Measurements from ENCODE around the gene S100A5.

The S100A5 gene

GRCh38 chr1:153503766-153504165 lies 37.0 kb downstream of the S100A5 start:
- DNase-seq: no peak

GRCh38 chr1:153498746-153499145 lies 42.0 kb downstream of the S100A5 start:
- no peak for DNase-seq

GRCh38 chr1:153495536-153495935 lies 45.2 kb downstream of the S100A5 start:
- DNase-seq: no peak

DNA sequence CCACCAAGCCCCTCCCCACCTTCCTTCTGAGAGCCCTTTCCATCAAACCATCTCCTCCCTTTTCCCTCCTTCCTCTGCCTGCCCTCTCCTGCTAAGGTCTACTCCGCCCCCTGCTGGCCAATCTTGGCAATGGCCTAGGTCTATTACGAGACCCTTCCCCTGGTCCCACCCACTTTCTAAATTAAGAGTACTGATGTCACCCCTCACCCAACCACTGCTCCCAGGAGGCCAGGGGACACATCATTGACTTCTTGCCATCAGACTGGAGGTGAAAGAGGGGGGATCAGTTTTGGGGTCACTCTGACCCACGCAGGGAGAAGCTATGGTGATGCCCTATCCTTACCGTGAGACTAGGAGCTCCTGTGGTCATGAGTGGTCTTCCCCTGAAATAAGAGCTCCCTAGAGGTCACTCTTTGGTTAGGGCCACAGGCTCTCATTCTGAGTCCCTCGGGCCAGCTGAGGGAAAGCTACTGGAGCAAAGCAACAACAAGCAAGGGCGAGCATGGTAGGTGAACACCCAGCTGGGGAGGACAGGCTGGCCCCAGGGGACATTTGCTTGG lies 45.7 kb downstream of the S100A5 start:
- peak; percentile 79 for DNase-seq

GRCh38 chr1:153493343-153493960 lies 47.3 kb downstream of the S100A5 start:
- DNase-seq: no peak

GRCh38 chr1:153490272-153491051 lies 50.3 kb downstream of the S100A5 start:
- DNase-seq: no peak

DNA sequence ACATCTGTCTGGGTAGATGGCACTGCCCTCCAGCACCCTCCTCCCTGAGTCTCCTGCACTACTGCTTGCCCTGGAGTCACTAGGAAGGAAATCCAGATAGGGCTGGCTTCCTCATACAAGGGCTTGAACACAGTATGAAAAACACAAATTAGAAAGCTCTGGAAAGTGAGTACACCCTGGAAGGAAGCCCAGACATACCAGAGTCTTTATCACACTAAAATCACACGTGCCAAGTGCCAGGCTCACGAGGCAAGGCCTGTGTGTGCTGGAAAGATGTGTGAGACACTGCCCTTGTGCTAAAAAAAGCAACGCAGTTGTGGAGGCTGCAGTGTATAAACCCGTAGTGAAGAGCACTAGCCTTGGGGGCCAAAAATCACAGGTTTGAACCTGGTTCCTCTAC lies 52.0 kb downstream of the S100A5 start:
- DNase-seq: no peak

DNA sequence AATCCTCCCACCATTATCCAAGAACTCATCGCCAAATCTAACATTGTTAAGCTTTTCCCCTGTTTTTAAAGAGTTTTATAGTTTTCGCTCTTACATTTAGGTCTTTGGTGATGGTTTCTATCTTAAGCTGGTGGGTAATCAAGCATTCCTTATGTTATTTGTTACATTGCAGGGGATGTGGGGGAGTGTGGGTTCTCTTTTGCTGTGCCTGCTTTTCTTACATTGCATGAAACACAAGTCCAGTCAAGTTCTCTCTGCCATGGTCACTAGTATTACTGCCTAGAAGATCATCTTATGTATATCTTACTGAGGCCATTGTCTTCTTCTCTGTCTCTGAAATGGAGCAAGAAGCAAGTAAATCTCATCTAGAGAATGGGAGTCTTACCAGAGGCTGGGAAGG lies 53.0 kb downstream of the S100A5 start:
- no peak for DNase-seq
